GM21825 (cell line): ENCODE results near the gene FNDC11.
"Not testable (repeated sequence)": the region's sequence is repeated elsewhere in the genome, so short reads cannot be mapped to it uniquely, and the experiment has no call there.

Experiments
- ATAC-seq: cut with Tn5 transposase; IDR thresholded peaks from one replicate; pipeline ENCODE4 v1.9.1; 2021; ENCODE audit warnings: mild to moderate bottlenecking, moderate library complexity; ENCODE audit not compliant: unreplicated experiment

Gene FNDC11

DNA sequence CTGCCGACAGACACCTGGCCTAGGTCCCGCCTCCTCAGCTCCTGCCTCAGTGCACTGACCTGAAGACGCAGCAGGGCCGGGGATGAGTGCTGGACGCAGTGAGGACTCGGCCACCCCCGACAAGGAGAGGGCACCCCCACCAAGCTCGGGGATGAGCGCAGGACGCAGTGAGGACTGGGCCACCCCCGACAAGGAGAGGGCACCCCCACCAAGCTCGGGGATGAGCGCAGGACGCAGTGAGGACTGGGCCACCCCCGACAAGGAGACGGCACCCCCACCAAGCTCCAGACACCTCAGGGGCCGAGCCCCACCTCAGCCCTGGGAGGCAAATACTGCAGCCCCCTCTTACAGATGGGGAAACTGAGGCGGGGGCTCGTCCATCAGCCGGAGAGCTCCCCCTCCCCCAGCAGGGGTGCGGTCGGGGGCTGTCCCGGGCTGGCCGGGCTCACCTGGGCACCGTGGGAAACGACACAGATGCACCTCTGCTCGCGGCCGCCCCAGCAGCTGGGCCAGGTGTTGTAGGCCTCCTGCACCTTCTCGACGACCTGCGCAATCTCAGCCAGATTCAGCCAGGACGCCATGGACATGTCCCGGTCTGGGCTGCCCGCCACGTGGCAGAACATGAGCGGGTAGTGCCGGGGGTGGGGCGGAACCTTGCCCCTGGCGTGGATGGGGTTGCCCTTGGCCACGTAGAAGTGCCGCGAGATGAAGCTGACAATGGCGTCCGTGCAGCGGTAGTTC is 12.6 kb downstream of the FNDC11 start:
- ATAC-seq, result no peak

GRCh38 chr20:63567136-63567385 is 13.1 kb downstream of the FNDC11 start:
- no peak for ATAC-seq

DNA sequence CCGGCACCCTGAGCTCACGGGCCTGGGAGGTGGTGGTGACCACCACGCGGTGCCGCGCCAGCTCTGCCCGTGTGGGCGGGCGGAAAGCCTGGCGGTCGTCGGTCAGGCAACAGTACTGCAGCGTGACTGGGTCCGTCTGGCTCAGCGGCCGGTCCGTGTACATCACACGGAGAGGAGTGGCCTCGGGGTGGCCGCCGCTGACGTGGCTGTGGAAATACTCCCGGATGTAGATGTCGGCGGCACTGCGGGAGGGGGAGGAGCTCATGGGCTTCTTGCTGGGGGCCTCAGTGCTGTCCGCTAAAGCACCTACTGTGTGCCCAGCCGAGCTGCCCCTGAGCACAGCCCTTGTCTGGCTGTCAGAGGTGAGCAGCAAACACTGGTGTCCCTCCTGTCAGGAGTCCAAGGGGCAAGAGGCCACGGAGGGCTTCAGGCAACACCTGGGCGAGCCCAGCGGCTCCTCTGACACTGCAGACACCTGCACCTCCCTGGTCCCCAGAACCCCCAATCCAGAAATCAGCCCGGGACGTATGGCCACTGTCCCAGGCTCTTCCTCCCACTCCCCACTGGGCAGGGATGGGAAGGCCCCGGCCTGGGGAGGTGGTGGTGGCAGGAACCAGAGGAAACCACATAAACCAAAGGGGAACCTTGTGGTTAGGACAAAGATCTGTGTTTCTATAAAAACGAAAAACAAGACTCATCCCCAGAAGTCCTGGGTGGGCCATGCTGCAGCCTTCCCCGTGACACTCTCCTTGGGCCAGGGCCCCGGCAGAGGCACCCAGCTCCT is 13.6 kb downstream of the FNDC11 start:
- peak; percentile 53 for ATAC-seq

DNA sequence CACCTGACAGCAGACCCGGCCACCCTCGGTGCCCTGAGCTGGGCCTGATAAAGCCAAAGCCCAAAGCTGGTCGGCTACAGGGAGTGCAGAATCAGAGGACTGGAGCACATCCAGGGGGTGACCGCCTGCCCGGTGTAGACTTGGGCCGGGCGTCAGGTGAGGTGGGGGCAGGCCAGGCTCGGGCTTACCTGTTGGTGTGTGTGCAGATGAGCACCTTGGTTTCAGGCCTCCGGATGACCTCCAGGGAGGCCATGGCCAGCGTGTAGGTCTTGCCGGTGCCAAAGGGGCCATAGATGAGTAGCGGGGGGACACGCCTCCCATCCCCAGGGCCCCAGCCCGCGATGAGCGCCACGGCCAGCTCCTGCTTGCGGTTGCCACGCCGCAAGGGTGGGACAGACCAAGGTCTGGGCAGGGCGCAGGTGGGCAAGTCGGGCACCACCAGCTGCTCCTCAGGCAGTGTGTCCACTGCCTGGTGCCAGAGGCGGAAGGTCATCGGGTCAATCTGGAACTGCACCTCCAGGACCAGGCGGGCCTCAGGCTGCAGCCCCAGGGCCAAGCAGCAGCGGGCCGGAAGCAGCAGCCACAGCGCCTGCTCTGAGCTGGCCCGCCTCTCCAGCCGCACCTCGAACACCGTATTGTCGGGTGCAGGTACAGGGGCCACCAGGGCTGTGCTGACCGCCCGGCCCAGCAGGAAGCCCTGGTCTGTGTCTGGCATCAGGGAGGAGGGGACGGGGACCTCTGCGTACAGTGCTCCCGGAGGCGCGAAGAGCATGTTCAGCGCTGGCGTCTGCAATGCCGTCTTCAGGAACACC is 14.4 kb downstream of the FNDC11 start:
- ATAC-seq, result peak; percentile 17

- ATAC-seq, result no peak
Observed at GRCh38 chr20:63568986-63569949, 15.3 kb downstream of the FNDC11 start.

DNA sequence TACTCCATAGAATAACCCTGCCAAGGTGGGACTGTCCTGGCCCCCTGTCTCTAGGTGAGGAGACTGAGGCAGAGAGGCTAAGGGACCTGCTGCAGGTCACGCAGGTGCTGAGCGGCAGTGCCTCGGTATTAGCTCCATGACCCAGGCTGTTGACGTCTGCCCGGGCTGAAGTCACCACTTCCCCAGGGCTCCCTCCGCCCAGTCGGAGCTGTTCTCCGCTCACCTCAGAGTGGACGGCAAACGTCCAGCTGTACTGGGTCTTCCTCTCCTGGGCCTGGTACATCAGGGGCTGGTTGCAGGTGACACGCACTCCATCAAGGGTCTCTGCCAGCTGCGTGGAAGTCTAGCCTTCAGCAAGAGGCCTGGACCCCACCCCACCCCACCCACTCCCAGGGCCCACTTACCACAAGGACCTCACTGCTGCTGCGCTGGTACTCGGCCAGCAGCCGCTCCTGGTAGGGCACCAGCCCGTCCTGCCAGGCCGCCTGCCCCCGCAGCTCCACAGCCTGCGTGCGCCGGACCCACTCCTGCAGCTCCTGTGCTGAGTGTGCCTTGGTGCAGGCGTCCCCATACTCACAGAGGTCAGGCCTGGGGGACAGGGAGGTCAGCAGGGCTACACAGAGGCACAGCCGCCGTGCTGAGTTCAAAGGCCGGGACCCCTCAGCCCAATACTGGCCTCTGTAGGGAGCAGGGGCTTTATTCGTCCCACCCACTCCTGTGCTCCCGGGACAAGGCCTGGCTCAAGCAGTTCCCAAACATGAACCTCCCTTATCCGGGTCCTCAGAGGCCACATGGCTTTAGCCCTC is 16.5 kb downstream of the FNDC11 start:
- ATAC-seq, result no peak

DNA sequence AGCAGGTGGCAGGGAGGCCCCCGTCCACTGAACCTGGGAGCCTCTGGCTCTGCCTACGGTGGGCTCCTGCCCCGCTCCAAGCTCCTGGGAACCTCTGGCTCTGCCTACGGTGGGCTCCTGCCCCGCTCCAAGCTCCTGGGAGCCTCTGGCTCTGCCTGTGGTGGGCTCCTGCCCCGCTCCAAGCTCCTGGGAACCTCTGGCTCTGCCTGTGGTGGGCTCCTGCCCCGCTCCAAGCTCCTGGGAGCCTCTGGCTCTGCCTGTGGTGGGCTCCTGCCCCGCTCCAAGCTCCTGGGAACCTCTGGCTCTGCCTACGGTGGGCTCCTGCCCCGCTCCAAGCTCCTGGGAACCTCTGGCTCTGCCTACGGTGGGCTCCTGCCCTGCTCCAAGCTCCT is 17.1 kb downstream of the FNDC11 start:
- not testable (repeated sequence) for ATAC-seq

DNA sequence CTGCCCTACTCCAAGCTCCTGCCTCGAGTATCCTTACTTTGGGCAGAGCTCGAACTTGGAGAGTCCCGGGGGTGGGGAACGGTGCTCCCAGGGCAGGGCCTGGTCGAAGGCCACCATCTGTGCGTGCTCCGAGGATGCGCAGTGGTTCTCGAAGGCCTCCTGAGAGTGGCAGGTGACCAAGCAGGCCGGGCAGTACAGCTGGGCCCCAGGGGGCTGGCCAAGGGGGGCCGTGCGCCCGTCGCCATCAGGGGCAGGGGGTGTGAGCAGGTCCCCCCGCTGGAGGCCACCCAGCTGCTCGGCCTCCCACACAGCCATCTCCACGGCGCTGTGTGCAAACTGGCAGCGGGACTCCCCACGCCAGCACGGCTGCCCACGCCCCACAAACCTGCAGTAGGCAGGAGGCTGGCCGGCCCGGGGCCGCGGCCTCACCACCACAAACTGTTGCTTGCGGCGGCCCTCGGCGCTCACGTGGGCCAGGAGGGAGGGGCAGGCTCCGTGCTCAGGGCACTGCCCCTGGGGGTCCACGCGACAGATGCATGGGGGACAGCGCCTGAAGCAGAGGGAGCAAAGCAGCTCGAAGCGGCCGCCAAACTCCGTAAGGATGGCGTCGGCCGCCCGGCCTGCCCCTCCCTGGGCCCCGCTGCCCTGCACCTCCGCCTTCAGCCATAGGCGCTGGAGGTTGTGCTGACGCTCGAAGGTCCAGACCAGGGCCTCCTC is 18.3 kb downstream of the FNDC11 start:
- no peak for ATAC-seq

DNA sequence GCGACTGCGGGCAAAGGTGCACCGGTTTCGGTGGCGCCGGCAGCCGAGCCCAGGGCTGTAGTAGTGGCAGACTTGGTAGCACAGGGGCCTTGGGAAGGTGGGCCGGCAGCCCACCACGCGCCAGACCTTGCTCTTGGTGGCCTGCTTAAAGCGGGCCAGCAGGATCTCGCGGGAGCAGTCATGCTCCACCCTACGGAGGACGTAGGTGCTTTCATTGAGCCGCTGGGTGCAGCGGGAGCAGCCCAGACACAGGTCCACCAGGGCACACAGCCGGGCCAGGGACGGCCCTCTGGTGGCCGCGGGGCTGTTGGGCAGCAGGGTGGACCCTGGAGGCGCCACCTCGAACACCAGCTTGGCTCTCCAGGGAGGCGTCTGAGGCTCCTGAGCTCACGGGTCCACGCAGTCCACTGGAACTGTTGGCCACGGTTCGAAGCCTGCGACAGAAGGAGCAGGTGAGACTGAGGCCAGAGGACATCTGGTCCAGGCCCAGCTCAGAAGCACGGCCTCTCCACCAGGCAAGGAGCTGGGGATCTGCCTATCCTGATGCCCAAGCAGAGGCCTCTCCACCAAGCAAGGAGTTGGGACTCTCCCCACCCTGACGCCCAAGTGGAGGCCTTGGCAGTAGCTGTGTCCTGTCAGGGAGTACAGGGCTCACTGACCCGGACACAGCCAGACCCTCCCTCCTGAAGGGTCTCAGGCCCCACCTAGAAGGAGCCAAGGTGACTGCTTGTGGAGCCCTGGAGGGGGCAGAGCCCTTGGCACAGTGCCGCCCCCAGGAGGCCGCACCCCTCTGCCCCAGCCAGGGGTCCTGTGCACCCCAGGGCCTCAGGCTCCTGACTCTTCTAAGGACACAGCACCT is 19.1 kb downstream of the FNDC11 start:
- no peak for ATAC-seq

- no peak for ATAC-seq
Observed at GRCh38 chr20:63573647-63574131, 19.7 kb downstream of the FNDC11 start.

DNA sequence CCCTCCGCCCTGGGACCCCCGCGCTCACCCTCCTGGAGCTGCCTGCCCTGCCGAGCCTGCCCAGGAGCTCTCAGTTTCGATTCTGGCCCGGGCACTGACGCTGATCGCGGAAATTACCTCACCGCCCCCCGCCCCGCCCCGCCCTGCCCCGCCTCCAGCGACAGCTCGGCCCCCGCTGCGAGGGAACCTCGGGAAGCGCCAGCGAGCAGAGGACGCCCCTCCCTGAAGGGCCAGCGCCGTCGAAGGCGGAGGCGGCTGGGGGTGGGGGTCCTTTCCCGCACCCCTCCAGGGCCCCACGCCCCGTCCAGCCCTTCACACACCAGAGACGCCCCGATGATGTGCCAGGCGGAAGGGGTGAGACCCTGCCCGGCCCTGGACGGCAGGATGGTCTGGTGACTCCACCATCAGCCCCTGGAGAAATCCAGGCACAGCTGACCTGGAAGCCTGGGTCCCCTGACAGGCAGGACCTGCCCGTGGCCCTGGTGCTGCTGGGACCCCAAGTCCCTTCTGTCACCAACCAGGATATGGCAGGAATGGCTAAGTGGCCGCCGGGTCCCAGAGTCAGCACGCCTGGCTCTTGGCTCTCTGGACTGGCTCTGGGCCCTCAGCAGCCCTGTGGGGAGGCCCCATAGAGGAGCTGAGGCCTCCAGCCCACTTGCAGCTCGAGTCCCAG is 20.3 kb downstream of the FNDC11 start, which contains the start of gene HELZ2:
HELZ2 (minus strand) TSS at position 84 of the 673 bp plus-strand sequence. CDS start 1,854 bp downstream, outside the sequence.
- ATAC-seq, result peak; percentile 67

- ATAC-seq, result no peak
Observed at GRCh38 chr20:63574829-63575743, 21.1 kb downstream of the FNDC11 start.

DNA sequence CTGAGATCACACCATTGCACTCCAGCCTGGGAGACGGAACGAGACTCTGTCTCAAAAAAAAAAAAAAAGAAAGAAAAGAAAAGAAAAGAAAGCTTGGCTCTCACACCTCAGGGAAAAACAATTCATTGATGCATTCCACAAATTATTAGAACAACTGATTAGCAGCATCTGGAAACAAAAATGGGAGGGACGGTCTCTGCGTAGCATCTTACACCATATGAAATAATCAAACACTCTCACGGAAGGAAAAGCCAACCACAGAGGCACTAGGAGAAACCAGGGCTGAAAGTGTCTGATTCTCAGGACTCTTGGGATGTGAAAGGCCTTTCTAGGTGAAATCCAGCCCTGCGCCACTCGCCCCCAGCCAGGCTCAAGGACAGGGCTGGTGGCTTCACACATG is 22.4 kb downstream of the FNDC11 start:
- no peak for ATAC-seq

DNA sequence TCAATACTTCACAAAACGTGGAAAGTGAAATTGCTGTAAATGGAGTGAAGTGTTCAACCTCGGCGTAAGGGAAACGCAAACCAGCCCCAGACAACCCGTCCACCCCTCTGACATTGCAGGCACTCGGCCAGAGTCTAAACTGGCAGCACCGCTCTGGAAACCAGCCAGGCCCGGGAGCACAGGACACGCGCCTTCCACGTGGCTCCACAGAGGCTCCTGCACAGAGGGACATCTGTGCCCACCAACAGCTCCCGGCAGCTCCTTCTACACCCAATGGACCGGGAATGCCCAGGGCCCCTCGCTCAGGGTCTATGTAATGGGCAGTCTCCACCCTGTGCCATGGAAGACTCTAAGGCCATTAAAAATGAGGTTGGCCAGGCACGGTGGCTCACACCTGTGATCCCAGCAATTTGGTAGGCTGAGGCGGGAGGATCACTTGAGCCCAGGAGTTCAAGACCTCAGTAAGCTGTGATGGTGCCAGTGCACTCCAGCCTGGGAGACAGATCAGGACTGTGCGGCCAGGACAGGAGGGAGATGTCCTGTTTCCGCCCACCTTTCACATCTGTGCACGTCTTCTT is 23.4 kb downstream of the FNDC11 start:
- no peak for ATAC-seq

DNA sequence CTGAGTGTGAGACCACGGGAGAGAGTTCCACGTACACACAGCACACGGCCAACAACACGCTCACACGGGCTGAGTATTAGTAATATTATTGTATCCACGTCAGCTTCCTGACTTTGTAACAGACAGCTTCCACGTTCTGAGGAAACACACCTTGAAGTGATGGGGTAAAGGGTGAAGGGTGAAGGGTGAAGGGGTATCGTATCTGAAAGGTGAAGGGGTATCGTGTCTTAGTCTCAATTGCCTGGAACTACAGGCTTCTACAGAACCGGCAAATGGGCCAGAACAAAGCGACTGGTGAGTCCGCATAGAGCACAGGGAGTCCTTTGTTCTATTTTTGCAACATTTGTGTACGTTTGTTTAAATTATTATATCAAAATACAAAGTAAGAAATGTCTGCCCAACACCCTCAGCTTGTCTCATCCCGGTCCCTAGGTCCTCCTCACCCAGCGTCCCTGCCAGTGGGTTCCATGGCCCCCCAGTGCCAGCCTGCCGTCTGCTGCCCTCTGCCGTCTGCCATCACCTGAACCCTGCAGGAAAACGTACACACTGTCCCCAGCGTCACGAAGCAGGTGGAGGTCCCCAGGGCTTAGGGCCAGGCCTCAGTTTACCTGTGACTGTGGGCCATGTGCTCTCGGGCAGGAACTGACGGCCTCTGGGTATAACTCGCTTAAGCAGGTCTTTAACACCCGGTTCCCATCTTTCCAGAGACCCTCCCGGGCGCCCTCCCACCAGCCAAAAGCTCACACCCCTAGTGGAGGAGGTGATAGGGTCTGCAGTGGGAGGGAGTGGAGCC is 24.5 kb downstream of the FNDC11 start:
- no peak for ATAC-seq
